Cardiac muscle cell (in vitro differentiated cells and primary cell): Measurements from ENCODE around the gene SMPD1. TPM values are rescaled to one million over a fixed set of nuclear protein-coding genes. Genes with fewer than 3 reads are reported as not detected.
A peak's percentile ranks its signal among the peaks of the same experiment; 100 is the strongest.

Experiments
- DNase-seq, 2 donors: peaks; one replicate each; pipeline versions ENCODE4 v3.0.0 to v3.0.0-alpha.2; 2010 to 2017; ENCODE audit warnings: low read depth in 1 of 2, low spot score in 1 of 2
- H3K27ac ChIP-seq: fragments of 200-600 bp; sonication (generic); 2 replicates; pipeline ENCODE4 v1.5.1; 2016
- H3K27me3 ChIP-seq: fragments of 200-600 bp; sonication (generic); 2 replicates; pipeline ENCODE4 v1.6.0; 2016; ENCODE audit warnings: control low read depth
- H3K36me3 ChIP-seq: fragments of 200-600 bp; sonication (generic); 2 replicates; pipeline ENCODE4 v1.5.1; 2016; ENCODE audit warnings: control low read depth
- H3K4me1 ChIP-seq: fragments of 200-600 bp; sonication (generic); 2 replicates; pipeline ENCODE4 v1.8.1; 2017; ENCODE audit warnings: low read depth, mild to moderate bottlenecking, mixed run types
- H3K4me3 ChIP-seq: fragments of 200-600 bp; sonication (generic); 2 replicates; pipeline ENCODE4 v1.5.1; 2016; ENCODE audit warnings: mild to moderate bottlenecking
- H3K9me3 ChIP-seq: fragments of 200-600 bp; sonication (generic); 2 replicates; pipeline ENCODE4 v1.5.1; 2017; ENCODE audit warnings: low read depth, mild to moderate bottlenecking, control low read depth
- CTCF ChIP-seq: IDR thresholded peaks from 2 replicates; pipeline ENCODE4 v1.5.1; 2012; ENCODE audit warnings: low read depth, mild to moderate bottlenecking, low read length
- polyA plus RNA-seq: library from polyadenylated mRNA; unstranded; fragments of >200 nt; fragmentation: Nextera tagmentation; extraction: Ambion mirVana; gene quantifications from 2 replicates; pipeline ENCODE4 v1.2.1, GENCODE V29; 2016
- total RNA-seq: library from RNA; depleted of rRNA; stranded (reverse); fragments of >200 nt; gene quantifications from 2 replicates; pipeline ENCODE4 v1.2.3, GENCODE V29; 2016

Gene SMPD1
- total and polyA plus RNA-seq, 2 experiments from 2014 or later: 43.8 to 52.1 TPM

- Histone ChIP-seq H3K36me3 (no peaks in the 10 kb centered on the region), H3K4me1 (peaks cover 15% of the 10 kb centered on the region), H3K27me3 (no peaks in the 10 kb centered on the region), H3K9me3 (no peaks in the 10 kb centered on the region), H3K27ac (no peak overlapping the region), H3K4me3 (no peak overlapping the region)
- DNase-seq: peak; percentile 68 to 69
- TF ChIP-seq CTCF: peak; percentile 84
Observed at GRCh38 chr11:6438979-6439571, 48.8 kb downstream of the SMPD1 start.

GRCh38 chr11:6440906-6441358, 50.7 kb downstream of the SMPD1 start, which contains the start of gene HPX:
Gene HPX, minus strand, starts transcription at chr11:6440987. Its CDS starts 24 bp downstream, at chr11:6440963.
- H3K27me3 ChIP-seq: no peaks in the 10 kb centered on the region
- no peak within 1 kb of the TSS for H3K27ac ChIP-seq
- DNase-seq: peak in 1 of 2 donors; percentile 1
- no peaks in the 10 kb centered on the region for H3K36me3 ChIP-seq
- H3K9me3 ChIP-seq: no peaks in the 10 kb centered on the region
- H3K4me1 ChIP-seq: peaks cover 15% of the 10 kb centered on the region
- no peak within 1 kb of the TSS for H3K4me3 ChIP-seq
- TF ChIP-seq CTCF: no peak

GRCh38 chr11:6442441-6442840, 52.2 kb downstream of the SMPD1 start:
- H3K4me3 ChIP-seq: no peak overlapping the region
- H3K27ac ChIP-seq: no peak overlapping the region
- no peaks in the 10 kb centered on the region for H3K36me3 ChIP-seq
- no peaks in the 10 kb centered on the region for H3K27me3 ChIP-seq
- H3K9me3 ChIP-seq: no peaks in the 10 kb centered on the region
- DNase-seq: no peak
- peaks cover 15% of the 10 kb centered on the region for H3K4me1 ChIP-seq
- TF ChIP-seq CTCF: no peak

GRCh38 chr11:6443269-6444003, 53.2 kb downstream of the SMPD1 start:
- Histone ChIP-seq H3K4me1 (peaks cover 15% of the 10 kb centered on the region), H3K4me3 (no peak overlapping the region), H3K9me3 (no peaks in the 10 kb centered on the region), H3K27me3 (no peaks in the 10 kb centered on the region), H3K36me3 (no peaks in the 10 kb centered on the region), H3K27ac (no peak overlapping the region)
- peak; percentile 72 to 76 for DNase-seq
- TF ChIP-seq CTCF: peak; percentile 88

Other genes starting within 250 kb of the SMPD1 start
- gene OR52B2, start 220.1 kb upstream of the SMPD1 start, total RNA-seq: 0.57 TPM in 1 of 2 replicates, not detected in the other
- not detected in 2 replicates for gene OR52B2, start 220.1 kb upstream of the SMPD1 start, polyA plus RNA-seq
- gene OR52W1, start 191.2 kb upstream of the SMPD1 start, total RNA-seq: not detected in 2 replicates
- not detected in 2 replicates for gene OR52W1, start 191.2 kb upstream of the SMPD1 start, polyA plus RNA-seq
- gene C11orf42, start 184.9 kb upstream of the SMPD1 start, total RNA-seq: not detected in 2 replicates
- gene C11orf42, start 184.9 kb upstream of the SMPD1 start, polyA plus RNA-seq: 0.15 and 0.32 TPM in 2 replicates
- gene FHIP1B, start 155.8 kb upstream of the SMPD1 start, total RNA-seq: 27.5 and 46.8 TPM in 2 replicates
- 32.2 and 35.9 TPM in 2 replicates for gene FHIP1B, start 155.8 kb upstream of the SMPD1 start, polyA plus RNA-seq
- gene CNGA4, start 151.4 kb upstream of the SMPD1 start, total RNA-seq: 0.32 and 0.83 TPM in 2 replicates
- 0.39 TPM in 1 of 2 replicates, not detected in the other for gene CNGA4, start 151.4 kb upstream of the SMPD1 start, polyA plus RNA-seq
- 4.9 and 5.2 TPM in 2 replicates for gene CCKBR, start 130.6 kb upstream of the SMPD1 start, total RNA-seq
- gene CCKBR, start 130.6 kb upstream of the SMPD1 start, polyA plus RNA-seq: 4.4 and 5.4 TPM in 2 replicates
- gene CAVIN3, start 70.0 kb upstream of the SMPD1 start, total RNA-seq: 54.5 and 71.8 TPM in 2 replicates
- gene CAVIN3, start 70.0 kb upstream of the SMPD1 start, polyA plus RNA-seq: 57.4 and 76.1 TPM in 2 replicates
- gene APBB1, start 28.6 kb downstream of the SMPD1 start, total RNA-seq: 159 and 188 TPM in 2 replicates
- 193 and 201 TPM in 2 replicates for gene APBB1, start 28.6 kb downstream of the SMPD1 start, polyA plus RNA-seq
- 0.95 TPM in 1 of 2 replicates, not detected in the other for gene HPX, start 50.5 kb downstream of the SMPD1 start, total RNA-seq
- gene HPX, start 50.5 kb downstream of the SMPD1 start, polyA plus RNA-seq: 0.73 and 2.3 TPM in 2 replicates
- gene TRIM3, start 83.5 kb downstream of the SMPD1 start, total RNA-seq: 25.3 and 27.5 TPM in 2 replicates
- gene TRIM3, start 83.5 kb downstream of the SMPD1 start, polyA plus RNA-seq: 21.5 and 21.9 TPM in 2 replicates
- 52.7 and 56.7 TPM in 2 replicates for gene ARFIP2, start 90.9 kb downstream of the SMPD1 start, total RNA-seq
- 60.1 and 68.9 TPM in 2 replicates for gene ARFIP2, start 90.9 kb downstream of the SMPD1 start, polyA plus RNA-seq
- 33.7 and 62.0 TPM in 2 replicates for gene TIMM10B, start 91.0 kb downstream of the SMPD1 start, total RNA-seq
- gene TIMM10B, start 91.0 kb downstream of the SMPD1 start, polyA plus RNA-seq: 39.0 and 46.2 TPM in 2 replicates
- gene DNHD1, start 106.8 kb downstream of the SMPD1 start, total RNA-seq: 9.2 and 24.5 TPM in 2 replicates
- 8.8 and 10.5 TPM in 2 replicates for gene DNHD1, start 106.8 kb downstream of the SMPD1 start, polyA plus RNA-seq
- gene RRP8, start 213.1 kb downstream of the SMPD1 start, total RNA-seq: 20.7 and 27.3 TPM in 2 replicates
- gene RRP8, start 213.1 kb downstream of the SMPD1 start, polyA plus RNA-seq: 32.6 and 46.0 TPM in 2 replicates
- 221 and 259 TPM in 2 replicates for gene ILK, start 213.3 kb downstream of the SMPD1 start, total RNA-seq
- 270 and 316 TPM in 2 replicates for gene ILK, start 213.3 kb downstream of the SMPD1 start, polyA plus RNA-seq
- gene TAF10, start 221.7 kb downstream of the SMPD1 start, total RNA-seq: 72.6 and 113 TPM in 2 replicates
- gene TAF10, start 221.7 kb downstream of the SMPD1 start, polyA plus RNA-seq: 277 and 316 TPM in 2 replicates
- 13.2 and 27.8 TPM in 2 replicates for gene TPP1, start 228.9 kb downstream of the SMPD1 start, total RNA-seq
- 28.0 and 36.8 TPM in 2 replicates for gene TPP1, start 228.9 kb downstream of the SMPD1 start, polyA plus RNA-seq